Uterus (tissue), 4 donors: ENCODE data around the gene ALOXE3. TPM values are rescaled to one million over a fixed set of nuclear protein-coding genes. Genes with fewer than 3 reads are reported as not detected.

ENCODE experiments used
- DNase-seq, 2 donors: peaks; one replicate each; pipeline ENCODE4 v3.0.0-alpha.2; 2019 to 2020
- H3K27ac ChIP-seq, 2 donors: fragments of 200-600 bp; sonication (generic); 1 replicate in 1 of 2; 2 replicates in 1 of 2; pipeline ENCODE4 v1.5.1; 2016 to 2018
- H3K27me3 ChIP-seq, 2 donors: fragments of 200-600 bp; sonication (generic); one replicate each; pipeline ENCODE4 v1.5.1; 2018 to 2019; ENCODE audit warnings: control low read depth in 1 of 2
- H3K36me3 ChIP-seq, 2 donors: fragments of 200-600 bp; sonication (generic); one replicate each; pipeline ENCODE4 v1.5.1; 2019; ENCODE audit warnings: control low read depth in 1 of 2
- H3K4me1 ChIP-seq, 2 donors: fragments of 200-600 bp; sonication (generic); one replicate each; pipeline ENCODE4 v1.5.1; 2018 to 2019; ENCODE audit warnings: control low read depth in 1 of 2
- H3K4me3 ChIP-seq, 2 donors: fragments of 200-600 bp; sonication (generic); 1 replicate in 1 of 2; 2 replicates in 1 of 2; pipeline ENCODE4 v1.5.1; 2018 to 2019; ENCODE audit warnings: mild to moderate bottlenecking in 1 of 2
- H3K9me3 ChIP-seq, 2 donors: fragments of 200-600 bp; sonication (generic); one replicate each; pipeline ENCODE4 v1.5.1; 2019; ENCODE audit warnings: control low read depth in 1 of 2
- POLR2A ChIP-seq, 2 donors: fragments of 450-650 bp; IDR thresholded peaks; one replicate each; pipeline ENCODE4 v1.6.1; 2016; ENCODE audit warnings: antibody characterized with exemption in 2 of 2, mild to moderate bottlenecking in 1 of 2, moderate library complexity in 1 of 2
- intact Hi-C: fragments of 100-400 bp; cut with DNase I; formaldehyde crosslinking; loops from one replicate; pipeline ENCODE4 v1.15.1; 2023; ENCODE audit warnings: low total_unique reads
- total RNA-seq, 4 donors: library from RNA; depleted of rRNA in 3 of 4; stranded (reverse); fragments of >200 nt in 3 of 4; gene quantifications; one replicate each; pipeline versions ENCODE4 v1.1.0 to v1.2.4, GENCODE V29; 2014 to 2023
- TF ChIP-seq, protein P1 (sequence below), 4 experiments: fragments of 200-600 bp in 2 of 4; fragments of 450-650 bp in 2 of 4; sonication (generic) in 2 of 4; IDR thresholded peaks; one replicate each; pipeline ENCODE4 v1.5.1; 2016 to 2019; ENCODE audit warnings: antibody characterized with exemption in 4 of 4, mild to moderate bottlenecking in 2 of 4, moderate library complexity in 1 of 4
- donor health status: DM: yes; HTN: yes; CAD: no.

Gene ALOXE3
- total RNA-seq, 4 donors from 2014 or later: 0.26 TPM; not detected in 3

DNA sequence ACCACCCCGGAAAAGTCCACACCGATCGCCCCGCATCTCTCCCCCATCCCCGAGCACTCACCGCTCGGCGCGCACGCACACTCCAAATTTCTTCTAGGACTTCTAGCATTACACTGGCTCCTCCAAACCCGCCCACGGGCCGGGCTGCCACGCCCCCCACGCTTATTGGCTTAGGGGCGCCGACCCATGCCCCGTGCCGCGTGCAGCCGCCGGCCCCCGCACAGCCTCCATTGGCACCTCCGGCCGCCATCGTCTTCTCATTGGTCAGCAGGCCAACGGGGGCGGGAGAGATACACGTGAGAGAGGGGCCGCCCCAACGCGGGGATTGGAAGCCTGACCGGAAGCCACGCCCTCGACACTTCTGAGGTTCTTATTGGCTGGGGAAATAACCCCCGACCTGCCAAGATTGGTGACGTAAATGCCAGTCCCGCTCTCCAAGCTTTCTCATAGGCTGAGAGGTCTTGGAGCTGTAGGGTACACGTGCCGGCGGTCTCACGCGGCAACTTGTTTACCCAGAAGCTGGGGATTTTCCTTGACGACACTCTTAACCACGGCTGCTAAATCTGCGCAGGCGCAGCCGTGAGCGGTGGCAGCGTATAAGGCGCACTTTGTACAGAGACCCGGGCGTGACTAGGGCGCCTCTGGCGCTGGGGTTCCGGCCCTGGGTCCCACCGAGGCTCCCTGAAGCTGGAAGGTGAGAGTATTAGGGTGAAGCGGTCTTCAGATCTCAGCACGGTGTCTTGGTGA, 38.1 kb upstream of the ALOXE3 start:
- DNase-seq: peak; percentile 100
- TF ChIP-seq POLR2A (IDR thresholded peaks at IDR 0.05): peak; percentile 99 to 100
- TF ChIP-seq, protein P1, sequence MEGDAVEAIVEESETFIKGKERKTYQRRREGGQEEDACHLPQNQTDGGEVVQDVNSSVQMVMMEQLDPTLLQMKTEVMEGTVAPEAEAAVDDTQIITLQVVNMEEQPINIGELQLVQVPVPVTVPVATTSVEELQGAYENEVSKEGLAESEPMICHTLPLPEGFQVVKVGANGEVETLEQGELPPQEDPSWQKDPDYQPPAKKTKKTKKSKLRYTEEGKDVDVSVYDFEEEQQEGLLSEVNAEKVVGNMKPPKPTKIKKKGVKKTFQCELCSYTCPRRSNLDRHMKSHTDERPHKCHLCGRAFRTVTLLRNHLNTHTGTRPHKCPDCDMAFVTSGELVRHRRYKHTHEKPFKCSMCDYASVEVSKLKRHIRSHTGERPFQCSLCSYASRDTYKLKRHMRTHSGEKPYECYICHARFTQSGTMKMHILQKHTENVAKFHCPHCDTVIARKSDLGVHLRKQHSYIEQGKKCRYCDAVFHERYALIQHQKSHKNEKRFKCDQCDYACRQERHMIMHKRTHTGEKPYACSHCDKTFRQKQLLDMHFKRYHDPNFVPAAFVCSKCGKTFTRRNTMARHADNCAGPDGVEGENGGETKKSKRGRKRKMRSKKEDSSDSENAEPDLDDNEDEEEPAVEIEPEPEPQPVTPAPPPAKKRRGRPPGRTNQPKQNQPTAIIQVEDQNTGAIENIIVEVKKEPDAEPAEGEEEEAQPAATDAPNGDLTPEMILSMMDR (IDR thresholded peaks at IDR 0.05): peak in 2 of 4 experiments; percentile 20 to 45
- Histone ChIP-seq H3K27me3 (no peaks in the 10 kb centered on the region), H3K4me3 (peak overlapping the region; percentile 89 to 93), H3K9me3 (no peaks in the 10 kb centered on the region), H3K36me3 (no peaks in the 10 kb centered on the region), H3K27ac (peak overlapping the region; percentile 100), H3K4me1 (peaks cover 3 to 15% of the 10 kb centered on the region in 2 donors)
- intact Hi-C loops: no loop called here

DNA sequence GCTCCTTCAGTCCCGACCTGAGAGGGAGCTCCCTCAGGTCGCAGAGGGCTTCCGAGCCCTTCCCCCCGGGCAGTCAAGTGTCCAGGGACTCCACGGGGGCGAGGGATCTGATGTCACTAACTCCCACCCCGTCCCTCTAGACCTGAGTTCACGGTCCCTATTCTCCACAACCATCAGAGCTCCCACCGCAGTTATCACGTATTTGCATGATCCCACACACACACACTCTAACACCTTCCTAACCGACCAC, 37.6 kb upstream of the ALOXE3 start:
- Histone ChIP-seq H3K27me3 (no peaks in the 10 kb centered on the region), H3K36me3 (no peaks in the 10 kb centered on the region), H3K27ac (peak overlapping the region; percentile 100), H3K4me3 (peak overlapping the region; percentile 89 to 93), H3K9me3 (no peaks in the 10 kb centered on the region), H3K4me1 (peaks cover 3 to 10% of the 10 kb centered on the region in 2 donors)
- DNase-seq: no peak
- intact Hi-C loops: no loop called here
- no peak for TF ChIP-seq POLR2A (IDR thresholded peaks at IDR 0.05)
- TF ChIP-seq, protein P1 (IDR thresholded peaks at IDR 0.05): no peak

DNA sequence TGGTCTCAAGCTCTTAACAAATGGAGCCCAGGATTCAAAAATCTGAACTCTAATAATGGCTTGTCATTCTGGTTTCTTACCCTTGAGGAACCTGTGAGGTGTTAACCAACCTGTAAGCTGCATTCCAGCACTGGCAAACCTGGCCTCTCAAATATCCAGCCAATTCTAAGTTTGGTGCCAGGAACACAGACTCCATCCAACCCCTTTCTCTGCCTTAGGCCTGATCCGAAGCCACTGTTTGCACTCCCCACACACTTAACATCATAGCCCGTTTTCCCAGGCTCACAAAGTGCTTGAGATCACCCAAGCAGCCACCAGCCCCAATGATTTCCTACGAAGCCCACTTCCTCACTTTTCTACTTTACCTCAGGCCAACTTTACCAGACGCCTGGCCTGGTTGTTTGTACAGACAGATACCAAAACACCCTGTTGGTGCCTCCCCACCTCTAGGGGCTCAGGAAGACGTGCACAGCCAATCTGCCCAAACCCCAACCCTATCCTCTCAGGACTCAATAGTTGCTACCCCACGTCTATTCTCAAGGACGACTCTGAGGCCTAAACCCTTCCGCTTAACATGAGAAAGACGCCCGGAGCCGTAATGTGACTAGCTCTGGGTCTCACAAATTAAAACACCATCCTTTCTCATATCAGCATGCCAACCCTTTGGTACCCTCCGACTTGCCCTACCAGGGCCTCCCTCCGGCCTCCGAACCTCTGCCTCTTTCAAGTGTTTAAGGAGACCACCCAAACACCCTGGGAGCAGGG, 37.1 kb upstream of the ALOXE3 start:
- Histone ChIP-seq H3K27ac (peak overlapping the region; percentile 100), H3K27me3 (no peaks in the 10 kb centered on the region), H3K4me1 (peaks cover 4 to 12% of the 10 kb centered on the region in 2 donors), H3K4me3 (peak overlapping the region; percentile 89 to 93), H3K36me3 (no peaks in the 10 kb centered on the region), H3K9me3 (no peaks in the 10 kb centered on the region)
- TF ChIP-seq, protein P1 (IDR thresholded peaks at IDR 0.05): no peak
- no peak for TF ChIP-seq POLR2A (IDR thresholded peaks at IDR 0.05)
- peak in 1 of 2 donors; percentile 39 for DNase-seq
- intact Hi-C loops: no loop called here

DNA sequence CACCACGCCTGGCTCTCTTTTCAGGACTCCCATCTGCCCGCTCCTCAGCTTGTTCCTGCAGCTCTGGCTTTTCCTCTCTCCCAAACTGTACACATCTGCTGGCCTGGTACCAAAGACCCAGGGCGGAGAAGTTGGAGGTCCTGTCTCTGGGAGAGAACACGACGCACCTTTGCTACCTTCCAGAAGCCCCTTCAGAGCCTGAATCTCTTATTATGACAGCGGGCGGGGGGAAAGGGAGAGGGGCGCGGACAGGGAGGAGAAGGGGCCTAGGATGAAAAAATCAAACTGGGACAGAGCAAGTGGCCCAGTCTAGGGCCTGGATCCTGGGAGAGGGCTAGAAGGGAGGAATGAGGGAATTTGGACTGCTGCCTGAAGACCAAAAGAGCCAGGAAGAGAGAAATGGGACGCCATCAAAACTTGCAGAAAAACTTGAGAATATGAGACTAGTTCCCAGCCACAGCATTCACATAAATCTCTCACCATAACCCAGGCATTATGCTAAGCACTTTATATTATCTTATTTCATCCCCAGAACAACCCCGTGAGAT, 36.4 kb upstream of the ALOXE3 start:
- intact Hi-C loops: no loop called here
- H3K9me3 ChIP-seq: no peaks in the 10 kb centered on the region
- H3K4me3 ChIP-seq: peak overlapping the region; percentile 89 to 93
- peak overlapping the region; percentile 100 for H3K27ac ChIP-seq
- DNase-seq: no peak
- no peak for TF ChIP-seq POLR2A (IDR thresholded peaks at IDR 0.05)
- TF ChIP-seq, protein P1 (IDR thresholded peaks at IDR 0.05): no peak
- H3K4me1 ChIP-seq: peaks cover 7 to 19% of the 10 kb centered on the region in 2 donors
- no peaks in the 10 kb centered on the region for H3K36me3 ChIP-seq
- no peaks in the 10 kb centered on the region for H3K27me3 ChIP-seq
